Type B pancreatic cell (in vitro differentiated cells): Measurements from ENCODE around the gene CNPY2. TPM values are rescaled to one million over a fixed set of nuclear protein-coding genes. Genes with fewer than 3 reads are reported as not detected.

ENCODE experiments used
- DNase-seq: peaks from one replicate; pipeline ENCODE4 v3.0.0; 2021; ENCODE audit warnings: mixed read lengths; ENCODE audit not compliant: unreplicated experiment; ENCODE audit errors: extremely low spot score
- H3K27ac Mint-ChIP-seq: 2 replicates; pipeline ENCODE4 v1.8.0; 2021; ENCODE audit warnings: mild to moderate bottlenecking, mixed read lengths
- H3K27me3 Mint-ChIP-seq: 2 replicates; pipeline ENCODE4 v1.8.0; 2021; ENCODE audit warnings: mixed read lengths
- H3K36me3 Mint-ChIP-seq: 2 replicates; pipeline ENCODE4 v1.8.0; 2021; ENCODE audit warnings: mixed read lengths
- H3K4me1 Mint-ChIP-seq: one replicate; pipeline ENCODE4 v1.8.0; 2021; ENCODE audit warnings: mixed read lengths; ENCODE audit not compliant: unreplicated experiment
- H3K4me3 Mint-ChIP-seq: 2 replicates; pipeline ENCODE4 v1.8.0; 2021; ENCODE audit warnings: mild to moderate bottlenecking, mixed read lengths
- H3K9me3 Mint-ChIP-seq: 2 replicates; pipeline ENCODE4 v1.8.0; 2021; ENCODE audit warnings: mixed read lengths
- long read RNA-seq: library from polyadenylated mRNA; unstranded; transcript quantifications from one replicate; pipeline ENCODE4 v2.0.0, GENCODE V29; 2020
- total RNA-seq: library from RNA; stranded (reverse); gene quantifications from 2 replicates; pipeline ENCODE4 v1.2.1, GENCODE V29; 2021; ENCODE audit warnings: low replicate concordance
- TF ChIP-seq, protein P1 (sequence below): fragments of 200-600 bp; sonication (generic); conservative IDR thresholded peaks from 2 replicates; pipeline ENCODE4 v1.5.0; 2021; ENCODE audit warnings: antibody characterized with exemption, mild to moderate bottlenecking

The CNPY2 gene
- total RNA-seq, result 194 and 217 TPM in 2 replicates
- long read RNA-seq, transcript CNPY2-201 (6 exons, 1,214 nt), result major isoform, 66 of 83 reads
- long read RNA-seq, transcript CNPY2-206 (3 exons, 817 nt), result minor isoform, 5 of 83 reads
- long read RNA-seq, partial matches to known transcripts, result 0 of 83 reads
- long read RNA-seq, other reads (novel, unspliced or antisense), result 9 of 83 reads

DNA sequence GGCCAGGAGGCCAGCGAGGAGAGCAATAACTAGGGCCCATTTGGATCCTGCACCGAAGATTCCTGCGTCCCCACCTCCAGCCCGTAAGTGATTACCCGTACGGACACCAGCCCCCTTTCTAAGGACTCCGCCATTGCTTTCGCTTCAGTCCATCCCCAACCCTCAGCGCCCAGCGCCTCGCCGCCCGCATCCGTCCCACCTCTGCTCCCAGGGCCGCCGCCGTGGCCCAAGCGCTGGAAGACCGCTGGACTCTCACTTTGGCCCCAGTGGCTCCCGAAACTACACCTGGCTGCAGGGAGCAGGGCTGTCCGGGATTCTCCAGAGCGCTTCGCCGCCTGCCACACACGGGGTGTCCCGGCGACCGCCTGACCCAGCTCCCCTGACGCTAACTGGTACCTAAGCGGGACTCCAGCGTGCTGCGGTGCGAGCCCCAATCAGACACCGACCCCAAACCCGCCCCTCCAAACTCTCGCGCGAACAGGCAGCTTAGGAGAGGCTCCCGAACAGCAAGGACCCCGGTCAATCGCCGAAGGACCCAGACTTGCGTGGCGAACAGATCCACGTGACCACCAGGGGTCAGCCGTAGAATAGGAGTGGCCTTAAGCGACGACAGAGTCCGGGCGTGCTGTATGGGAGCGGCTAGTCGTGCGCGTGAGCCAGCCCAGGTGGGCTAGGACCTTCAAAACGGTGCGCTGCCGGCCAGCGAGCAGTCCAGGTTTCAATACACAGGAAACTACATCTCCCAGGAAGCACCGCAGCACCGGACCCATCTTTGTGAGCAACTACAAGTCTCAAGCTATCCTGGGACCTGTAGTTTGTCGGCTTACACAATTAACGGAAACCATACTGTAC, at the start of gene CNPY2:
CNPY2 (minus strand) TSS at position 367 of the 852 bp plus-strand sequence. CDS start 771 bp downstream, outside the sequence.
- peak within 1 kb of the TSS; percentile 99 for H3K27ac Mint-ChIP-seq
- H3K27me3 Mint-ChIP-seq, result no peaks in the 10 kb centered on the region
- peaks cover 5% of the 10 kb centered on the region for H3K36me3 Mint-ChIP-seq
- no peaks in the 10 kb centered on the region for H3K9me3 Mint-ChIP-seq
- TF ChIP-seq, protein P1, sequence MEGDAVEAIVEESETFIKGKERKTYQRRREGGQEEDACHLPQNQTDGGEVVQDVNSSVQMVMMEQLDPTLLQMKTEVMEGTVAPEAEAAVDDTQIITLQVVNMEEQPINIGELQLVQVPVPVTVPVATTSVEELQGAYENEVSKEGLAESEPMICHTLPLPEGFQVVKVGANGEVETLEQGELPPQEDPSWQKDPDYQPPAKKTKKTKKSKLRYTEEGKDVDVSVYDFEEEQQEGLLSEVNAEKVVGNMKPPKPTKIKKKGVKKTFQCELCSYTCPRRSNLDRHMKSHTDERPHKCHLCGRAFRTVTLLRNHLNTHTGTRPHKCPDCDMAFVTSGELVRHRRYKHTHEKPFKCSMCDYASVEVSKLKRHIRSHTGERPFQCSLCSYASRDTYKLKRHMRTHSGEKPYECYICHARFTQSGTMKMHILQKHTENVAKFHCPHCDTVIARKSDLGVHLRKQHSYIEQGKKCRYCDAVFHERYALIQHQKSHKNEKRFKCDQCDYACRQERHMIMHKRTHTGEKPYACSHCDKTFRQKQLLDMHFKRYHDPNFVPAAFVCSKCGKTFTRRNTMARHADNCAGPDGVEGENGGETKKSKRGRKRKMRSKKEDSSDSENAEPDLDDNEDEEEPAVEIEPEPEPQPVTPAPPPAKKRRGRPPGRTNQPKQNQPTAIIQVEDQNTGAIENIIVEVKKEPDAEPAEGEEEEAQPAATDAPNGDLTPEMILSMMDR, result peak; percentile 45
- peak; percentile 96 for DNase-seq
- H3K4me3 Mint-ChIP-seq, result peak within 1 kb of the TSS; percentile 99
- peaks cover 5% of the 10 kb centered on the region for H3K4me1 Mint-ChIP-seq

DNA sequence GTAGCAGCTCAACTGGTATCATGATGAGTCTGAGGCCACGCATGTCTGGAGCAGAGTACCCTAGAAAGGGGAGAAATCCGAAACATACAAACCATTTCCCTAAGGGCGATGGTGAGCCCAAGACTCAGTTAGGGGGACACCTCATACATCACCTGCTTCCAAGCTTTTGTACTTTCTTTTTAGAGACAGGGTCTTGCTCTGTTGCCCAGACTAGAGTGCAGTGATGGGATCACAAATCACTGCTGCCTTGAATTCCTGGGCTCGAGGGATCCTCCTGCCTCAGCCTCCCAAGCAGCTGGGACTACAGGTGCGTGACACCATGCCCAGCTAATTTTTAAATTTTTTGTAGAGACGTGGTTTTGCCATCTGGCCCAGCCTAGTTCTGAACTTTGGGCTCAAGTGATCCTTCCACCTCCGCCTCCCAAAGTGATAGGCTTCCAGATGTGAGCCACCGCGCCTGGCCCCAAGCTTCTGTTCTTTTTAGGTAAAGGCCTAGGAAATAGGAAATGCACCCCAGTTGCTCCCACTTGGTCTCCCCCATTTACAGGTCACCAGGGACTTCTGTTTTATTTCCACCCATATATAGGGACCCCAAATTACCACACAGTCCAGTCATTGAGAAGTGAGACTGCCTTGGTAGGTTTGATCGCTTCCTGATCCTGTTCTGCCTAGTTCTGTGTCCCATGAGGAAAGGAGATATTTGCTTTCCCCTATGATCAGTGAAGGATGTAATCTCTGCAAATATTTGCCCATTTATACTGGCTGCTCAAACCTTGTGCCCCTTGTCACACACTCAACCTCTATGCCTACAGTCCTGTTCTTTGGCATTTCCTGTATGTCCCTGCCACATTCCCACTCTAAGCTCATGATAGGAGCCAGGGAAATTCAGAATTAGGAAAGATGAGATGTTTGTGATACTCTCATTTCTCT, 46.6 kb upstream of the CNPY2 start, which contains the start of gene APOF:
APOF (minus strand) TSS at position 728 of the 930 bp plus-strand sequence; CDS start at position 616, 112 bp downstream.
- TF ChIP-seq, protein P1, result no peak
- Mint-ChIP-seq H3K36me3 (no peaks in the 10 kb centered on the region), H3K4me3 (peak within 1 kb of the TSS; percentile 99), H3K27ac (peak within 1 kb of the TSS; percentile 99), H3K9me3 (no peaks in the 10 kb centered on the region), H3K27me3 (no peaks in the 10 kb centered on the region), H3K4me1 (peaks cover 8% of the 10 kb centered on the region)
- no peak for DNase-seq

GRCh38 chr12:56361487-56362129, 45.8 kb upstream of the CNPY2 start:
- Mint-ChIP-seq H3K27ac (peak overlapping the region; percentile 99), H3K27me3 (no peaks in the 10 kb centered on the region), H3K4me1 (peaks cover 8% of the 10 kb centered on the region), H3K36me3 (no peaks in the 10 kb centered on the region), H3K4me3 (peak overlapping the region; percentile 99), H3K9me3 (no peaks in the 10 kb centered on the region)
- DNase-seq, result no peak
- TF ChIP-seq, protein P1, result no peak

DNA sequence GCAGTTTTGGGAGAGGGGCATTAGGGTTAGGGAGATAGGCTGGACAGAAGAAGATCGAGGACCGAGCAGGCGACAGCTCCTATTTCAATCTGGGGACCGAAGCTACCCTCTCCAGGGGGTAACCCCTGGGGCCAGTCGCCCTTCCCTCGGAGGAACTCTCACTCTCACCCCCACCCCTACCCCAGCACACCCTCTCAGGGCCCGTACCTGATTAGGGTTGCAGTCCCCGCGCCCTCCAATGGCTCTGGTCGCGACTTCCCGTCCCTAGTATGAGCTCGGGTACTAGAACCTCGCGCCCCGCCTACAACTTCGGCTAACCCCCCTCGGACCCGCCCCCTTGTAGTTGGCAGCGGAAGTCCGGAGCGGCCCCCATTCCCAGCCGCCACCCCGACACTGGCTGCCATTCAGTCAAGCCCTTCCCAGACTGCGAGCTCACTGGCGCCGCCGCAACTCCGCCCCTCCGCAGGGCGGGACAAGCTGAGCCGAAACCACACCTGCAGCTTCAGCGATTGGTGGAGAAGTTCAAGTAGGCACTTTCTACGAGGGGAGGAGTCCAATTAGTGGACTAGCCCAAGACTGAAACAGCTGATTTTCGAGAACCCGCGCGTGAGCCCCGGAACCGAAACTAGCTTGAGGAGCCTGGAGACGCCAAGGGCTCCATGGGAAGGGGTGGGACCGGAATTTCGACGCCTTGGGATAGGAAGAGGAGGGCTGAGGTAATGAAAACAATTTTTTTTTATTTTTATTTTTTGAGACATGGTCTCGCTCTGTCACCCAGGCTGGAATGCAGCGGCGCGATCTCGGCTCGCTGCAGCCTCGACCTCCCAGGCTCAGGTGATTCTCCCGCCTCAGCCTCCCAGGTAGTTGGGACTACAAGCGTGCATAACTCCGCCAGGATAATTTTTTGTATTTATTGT, 44.3 kb upstream of the CNPY2 start, which contains the start of gene STAT2:
STAT2 (minus strand) TSS at position 257 of the 917 bp plus-strand sequence. CDS start 3,536 bp downstream, outside the sequence.
- Mint-ChIP-seq H3K4me1 (peaks cover 8% of the 10 kb centered on the region), H3K27ac (peak within 1 kb of the TSS; percentile 99), H3K36me3 (peaks cover 5% of the 10 kb centered on the region), H3K27me3 (no peaks in the 10 kb centered on the region), H3K4me3 (peak within 1 kb of the TSS; percentile 99), H3K9me3 (no peaks in the 10 kb centered on the region)
- TF ChIP-seq, protein P1, result no peak
- DNase-seq, result peak; percentile 98
